DLD1 (cell line): Measurements from ENCODE around the gene PRSS56.

ENCODE experiments used
- in situ Hi-C: cut with HindIII; loops from 2 replicates; pipeline ENCODE4 v1.10.0; 2017; ENCODE audit warnings: low sequenced_read_pairs

The PRSS56 gene

GRCh38 chr2:232540441-232541041 is 20.4 kb downstream of the PRSS56 start:
- in situ Hi-C loops = no loop called here

- in situ Hi-C loops = no loop called here
Observed at GRCh38 chr2:232541195-232541960, 21.2 kb downstream of the PRSS56 start.

- in situ Hi-C loops = no loop called here
Observed at GRCh38 chr2:232541961-232542714, 21.9 kb downstream of the PRSS56 start.

GRCh38 chr2:232542715-232543467 is 22.7 kb downstream of the PRSS56 start:
- in situ Hi-C loops = no loop called here

- in situ Hi-C loops = no loop called here
Observed at GRCh38 chr2:232543491-232543890, 23.3 kb downstream of the PRSS56 start.

GRCh38 chr2:232543928-232544631 is 23.9 kb downstream of the PRSS56 start:
- in situ Hi-C loops = no loop called here

GRCh38 chr2:232544674-232545073 is 24.5 kb downstream of the PRSS56 start:
- in situ Hi-C loops = no loop called here

GRCh38 chr2:232545511-232546375 is 25.6 kb downstream of the PRSS56 start:
- in situ Hi-C loops = no loop called here

GRCh38 chr2:232547991-232548390 is 27.8 kb downstream of the PRSS56 start:
- in situ Hi-C loops = no loop called here

- in situ Hi-C loops = no loop called here
Observed at GRCh38 chr2:232549655-232550353, 29.6 kb downstream of the PRSS56 start.

GRCh38 chr2:232550354-232551249 is 30.4 kb downstream of the PRSS56 start, which contains the start of the genes EIF4E2 and TIGD1:
TSS of gene EIF4E2 (plus strand) at chr2:232550689. CDS start at chr2:232550725, 36 bp downstream.
TSS of gene TIGD1 (minus strand) at chr2:232550557. CDS start at chr2:232549882, 675 bp downstream.
- in situ Hi-C loops = no loop called here

- in situ Hi-C loops = no loop called here
Observed at GRCh38 chr2:232551250-232551638, 31.1 kb downstream of the PRSS56 start.

- in situ Hi-C loops = no loop called here
Observed at GRCh38 chr2:232551776-232552175, 31.6 kb downstream of the PRSS56 start.

- in situ Hi-C loops = no loop called here
Observed at GRCh38 chr2:232556426-232556825, 36.2 kb downstream of the PRSS56 start.

- in situ Hi-C loops = no loop called here
Observed at GRCh38 chr2:232562515-232563151, 42.4 kb downstream of the PRSS56 start.

GRCh38 chr2:232563580-232563979 is 43.4 kb downstream of the PRSS56 start:
- in situ Hi-C loops = no loop called here

- in situ Hi-C loops = no loop called here
Observed at GRCh38 chr2:232567721-232568120, 47.5 kb downstream of the PRSS56 start.
